Muscle of back (tissue), 13 donors: Measurements from ENCODE around the gene SAT2. TPM values are rescaled to one million over a fixed set of nuclear protein-coding genes. Genes with fewer than 3 reads are reported as not detected.

Source experiments
- DNase-seq, 3 donors: peaks; one replicate each; pipeline versions ENCODE4 v3.0.0 to v3.0.0-alpha.2; 2013
- long read RNA-seq, 9 donors: transcript quantifications; one replicate each; lab custom pipeline, GENCODE V29; 2026
- polyA plus RNA-seq, 10 donors: library from polyadenylated mRNA; unstranded; fragments of 120-200 nt; gene quantifications; one replicate each; pipeline ENCODE4 v1.2.1, GENCODE V29; 2013; ENCODE audit not compliant: insufficient read length in 10 of 10

Gene SAT2
- polyA plus RNA-seq = 10 to 100 TPM; 62.1 to 80.1 (median 77.9) TPM
- long read RNA-seq, donor 1, transcript SAT2-208 (5 exons, 640 nt) = minor isoform, 7 of 47 reads
- long read RNA-seq, donor 1, transcript SAT2-202 (6 exons, 974 nt) = minor isoform, 11 of 47 reads
- long read RNA-seq, donor 1, transcript SAT2-213 (5 exons, 582 nt) = major isoform, 15 of 47 reads
- long read RNA-seq, donor 1, transcript SAT2-214 (1 exons, 1,563 nt) = minor isoform, 5 of 47 reads
- long read RNA-seq, donor 1, partial matches to known transcripts = 0 of 47 reads
- long read RNA-seq, donor 1, other reads (novel, unspliced or antisense) = 0 of 47 reads
- long read RNA-seq, donor 2, transcript SAT2-201 (6 exons, 946 nt) = minor isoform, 7 of 25 reads
- long read RNA-seq, donor 2, transcript SAT2-202 (6 exons, 974 nt) = major isoform, 9 of 25 reads
- long read RNA-seq, donor 2, partial matches to known transcripts = 0 of 25 reads
- long read RNA-seq, donor 2, other reads (novel, unspliced or antisense) = 0 of 25 reads
- long read RNA-seq, donor 3 = 0 reads
- long read RNA-seq, donor 4, transcript SAT2-202 (6 exons, 974 nt) = major isoform, 16 of 37 reads
- long read RNA-seq, donor 4, transcript SAT2-201 (6 exons, 946 nt) = minor isoform, 11 of 37 reads
- long read RNA-seq, donor 4, partial matches to known transcripts = 0 of 37 reads
- long read RNA-seq, donor 4, other reads (novel, unspliced or antisense) = 0 of 37 reads
- long read RNA-seq, donor 5, transcript SAT2-202 (6 exons, 974 nt) = major isoform, 16 of 48 reads
- long read RNA-seq, donor 5, transcript SAT2-208 (5 exons, 640 nt) = minor isoform, 7 of 48 reads
- long read RNA-seq, donor 5, transcript SAT2-213 (5 exons, 582 nt) = minor isoform, 6 of 48 reads
- long read RNA-seq, donor 5, transcript SAT2-201 (6 exons, 946 nt) = minor isoform, 11 of 48 reads
- long read RNA-seq, donor 5, partial matches to known transcripts = 0 of 48 reads
- long read RNA-seq, donor 5, other reads (novel, unspliced or antisense) = 0 of 48 reads
- long read RNA-seq, donor 6, transcript SAT2-202 (6 exons, 974 nt) = minor isoform, 9 of 45 reads
- long read RNA-seq, donor 6, transcript SAT2-204 (2 exons, 765 nt) = minor isoform, 6 of 45 reads
- long read RNA-seq, donor 6, transcript SAT2-213 (5 exons, 582 nt) = major isoform, 10 of 45 reads
- long read RNA-seq, donor 6, transcript SAT2-214 (1 exons, 1,563 nt) = minor isoform, 9 of 45 reads
- long read RNA-seq, donor 6, partial matches to known transcripts = 0 of 45 reads
- long read RNA-seq, donor 6, other reads (novel, unspliced or antisense) = 0 of 45 reads
- long read RNA-seq, donor 7, transcript SAT2-202 (6 exons, 974 nt) = major isoform, 10 of 25 reads
- long read RNA-seq, donor 7, transcript SAT2-214 (1 exons, 1,563 nt) = minor isoform, 8 of 25 reads
- long read RNA-seq, donor 7, partial matches to known transcripts = 0 of 25 reads
- long read RNA-seq, donor 7, other reads (novel, unspliced or antisense) = 0 of 25 reads
- long read RNA-seq, donor 8, transcript SAT2-208 (5 exons, 640 nt) = major isoform, 10 of 34 reads
- long read RNA-seq, donor 8, transcript SAT2-202 (6 exons, 974 nt) = minor isoform, 6 of 34 reads
- long read RNA-seq, donor 8, transcript SAT2-214 (1 exons, 1,563 nt) = minor isoform, 8 of 34 reads
- long read RNA-seq, donor 8, transcript SAT2-213 (5 exons, 582 nt) = minor isoform, 7 of 34 reads
- long read RNA-seq, donor 8, partial matches to known transcripts = 0 of 34 reads
- long read RNA-seq, donor 8, other reads (novel, unspliced or antisense) = 0 of 34 reads
- long read RNA-seq, donor 9, partial matches to known transcripts = 0 of 3 reads
- long read RNA-seq, donor 9, other reads (novel, unspliced or antisense) = 0 of 3 reads

GRCh38 chr17:7627250-7628121 lies at the start of gene SAT2:
SAT2 (minus strand) TSS chr17:7627821; CDS start chr17:7627635, 186 bp downstream.
- peak; percentile 96 to 97 (median 96) for DNase-seq

GRCh38 chr17:7676533-7676932 lies 48.9 kb upstream of the SAT2 start:
- no peak for DNase-seq

- no peak for DNase-seq
Observed at GRCh38 chr17:7674934-7675333, 47.3 kb upstream of the SAT2 start.

GRCh38 chr17:7673239-7673638 lies 45.6 kb upstream of the SAT2 start:
- no peak for DNase-seq

- no peak for DNase-seq
Observed at GRCh38 chr17:7668482-7668881, 40.9 kb upstream of the SAT2 start.

GRCh38 chr17:7667656-7668406 lies 40.2 kb upstream of the SAT2 start:
- no peak for DNase-seq

GRCh38 chr17:7656958-7657609 lies 29.5 kb upstream of the SAT2 start:
- peak in 1 of 3 donors; percentile 47 for DNase-seq

- no peak for DNase-seq
Observed at GRCh38 chr17:7655541-7655840, 27.9 kb upstream of the SAT2 start.

GRCh38 chr17:7654832-7655540 lies 27.4 kb upstream of the SAT2 start:
- no peak for DNase-seq

- no peak for DNase-seq
Observed at GRCh38 chr17:7652388-7653356, 25.1 kb upstream of the SAT2 start.

GRCh38 chr17:7651665-7652387 lies 24.2 kb upstream of the SAT2 start:
- DNase-seq = peak; percentile 55 to 82 (median 70)

GRCh38 chr17:7651097-7651664 lies 23.6 kb upstream of the SAT2 start:
- DNase-seq = no peak

- peak; percentile 65 to 92 (median 81) for DNase-seq
Observed at GRCh38 chr17:7650509-7651096, 23.0 kb upstream of the SAT2 start, which contains the start of gene ATP1B2. ATP1B2 (plus strand) TSS chr17:7650926; CDS start chr17:7651519, 593 bp downstream.

- no peak for DNase-seq
Observed at GRCh38 chr17:7647018-7647417, 19.4 kb upstream of the SAT2 start.

- no peak for DNase-seq
Observed at GRCh38 chr17:7646457-7646856, 18.8 kb upstream of the SAT2 start.
